ENCODE results near the gene FNDC10. TPM values are rescaled to one million over a fixed set of nuclear protein-coding genes. Genes with fewer than 3 reads are reported as not detected.

FNDC10 gene
- total RNA-seq, 2 donors from 2014 or later, result 10.4 to 10.8 TPM

- no peak overlapping the region for H3K27ac ChIP-seq (ENCODE audit: low read depth, low read length)
- H3K4me1 ChIP-seq (ENCODE audit: control insufficient read depth, insufficient read depth, low read length), result peaks cover 8% of the 10 kb centered on the region
- H3K36me3 ChIP-seq (ENCODE audit: control insufficient read depth, insufficient read depth, low read length), result peaks cover 16% of the 10 kb centered on the region
- Mint-ChIP-seq H3K36me3 (ENCODE audit: low read depth) (peaks cover 9% of the 10 kb centered on the region), H3K9me3 (no peaks in the 10 kb centered on the region), H3K27ac (no peak overlapping the region), H3K4me1 (peaks cover 4% of the 10 kb centered on the region), H3K27me3 (ENCODE audit: insufficient read depth) (no peaks in the 10 kb centered on the region), H3K4me3 (peak overlapping the region; percentile 87)
- 85 to 88% methylated on average over 11 of the region's 11 CpGs for WGBS, 2 experiments (ENCODE audit: insufficient coverage in 1 of 2, insufficient read length in 1 of 2)
- H3K9me3 ChIP-seq (ENCODE audit: control insufficient read depth, low read length), result no peaks in the 10 kb centered on the region
- H3K4me3 ChIP-seq (ENCODE audit: low read length), result peak overlapping the region; percentile 96
- TF ChIP-seq, protein P1, sequence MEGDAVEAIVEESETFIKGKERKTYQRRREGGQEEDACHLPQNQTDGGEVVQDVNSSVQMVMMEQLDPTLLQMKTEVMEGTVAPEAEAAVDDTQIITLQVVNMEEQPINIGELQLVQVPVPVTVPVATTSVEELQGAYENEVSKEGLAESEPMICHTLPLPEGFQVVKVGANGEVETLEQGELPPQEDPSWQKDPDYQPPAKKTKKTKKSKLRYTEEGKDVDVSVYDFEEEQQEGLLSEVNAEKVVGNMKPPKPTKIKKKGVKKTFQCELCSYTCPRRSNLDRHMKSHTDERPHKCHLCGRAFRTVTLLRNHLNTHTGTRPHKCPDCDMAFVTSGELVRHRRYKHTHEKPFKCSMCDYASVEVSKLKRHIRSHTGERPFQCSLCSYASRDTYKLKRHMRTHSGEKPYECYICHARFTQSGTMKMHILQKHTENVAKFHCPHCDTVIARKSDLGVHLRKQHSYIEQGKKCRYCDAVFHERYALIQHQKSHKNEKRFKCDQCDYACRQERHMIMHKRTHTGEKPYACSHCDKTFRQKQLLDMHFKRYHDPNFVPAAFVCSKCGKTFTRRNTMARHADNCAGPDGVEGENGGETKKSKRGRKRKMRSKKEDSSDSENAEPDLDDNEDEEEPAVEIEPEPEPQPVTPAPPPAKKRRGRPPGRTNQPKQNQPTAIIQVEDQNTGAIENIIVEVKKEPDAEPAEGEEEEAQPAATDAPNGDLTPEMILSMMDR (conservative IDR thresholded peaks at IDR 0.05), result no peak
- no peaks in the 10 kb centered on the region for H3K27me3 ChIP-seq (ENCODE audit: control insufficient read depth, insufficient read depth, low read length, poor library complexity, severe bottlenecking)
- no peak overlapping the region for H3K9ac ChIP-seq (ENCODE audit: extremely low read depth, low read length, poor library complexity, severe bottlenecking)
- DNase-seq, result no peak
These were observed 13.7 kb upstream of the FNDC10 start for GRCh38 chr1:1613509-1614082.

- Mint-ChIP-seq H3K36me3 (ENCODE audit: low read depth) (peaks cover 3% of the 10 kb centered on the region), H3K4me1 (peaks cover 4% of the 10 kb centered on the region), H3K9me3 (no peaks in the 10 kb centered on the region), H3K27ac (no peak overlapping the region), H3K27me3 (ENCODE audit: insufficient read depth) (no peaks in the 10 kb centered on the region), H3K4me3 (no peak overlapping the region)
- H3K9ac ChIP-seq (ENCODE audit: extremely low read depth, low read length, poor library complexity, severe bottlenecking), result no peak overlapping the region
- H3K27me3 ChIP-seq (ENCODE audit: control insufficient read depth, insufficient read depth, low read length, poor library complexity, severe bottlenecking), result no peaks in the 10 kb centered on the region
- TF ChIP-seq, protein P1 (conservative IDR thresholded peaks at IDR 0.05), result no peak
- DNase-seq, result no peak
- no peaks in the 10 kb centered on the region for H3K9me3 ChIP-seq (ENCODE audit: control insufficient read depth, low read length)
- H3K27ac ChIP-seq (ENCODE audit: low read depth, low read length), result no peak overlapping the region
- H3K4me1 ChIP-seq (ENCODE audit: control insufficient read depth, insufficient read depth, low read length), result peaks cover 7% of the 10 kb centered on the region
- H3K36me3 ChIP-seq (ENCODE audit: control insufficient read depth, insufficient read depth, low read length), result peaks cover 1% of the 10 kb centered on the region
- no peak overlapping the region for H3K4me3 ChIP-seq (ENCODE audit: low read length)
- WGBS, 2 experiments (ENCODE audit: insufficient coverage in 1 of 2, insufficient read length in 1 of 2), result 94% methylated on average over 3 of the region's 3 CpGs; no CpG with 5 or more reads in 1 of the 2 experiments
These were observed 12.1 kb upstream of the FNDC10 start for GRCh38 chr1:1612104-1612400.

DNA sequence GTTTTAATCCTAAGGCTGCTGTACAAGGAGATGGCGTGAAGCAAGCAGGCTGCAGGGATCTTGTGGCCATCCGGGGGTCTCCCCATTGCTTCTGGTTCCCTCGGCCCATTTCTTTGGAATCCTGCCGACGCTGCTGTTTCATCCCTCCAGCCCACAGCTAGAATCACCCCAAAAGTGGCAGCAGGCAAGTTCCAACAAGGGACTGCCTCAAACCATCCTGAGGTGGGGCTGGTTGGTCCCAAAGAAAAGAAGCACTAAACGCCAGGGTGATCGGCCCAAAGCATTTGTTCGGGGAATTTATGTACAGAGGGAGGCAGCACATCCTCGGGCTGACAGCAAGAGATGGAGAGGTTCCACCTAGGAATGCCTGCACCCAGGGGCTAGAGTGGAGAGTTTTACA lies 10.9 kb upstream of the FNDC10 start:
- Mint-ChIP-seq H3K27me3 (ENCODE audit: insufficient read depth) (no peaks in the 10 kb centered on the region), H3K4me1 (peaks cover 4% of the 10 kb centered on the region), H3K36me3 (ENCODE audit: low read depth) (peaks cover 3% of the 10 kb centered on the region), H3K9me3 (no peaks in the 10 kb centered on the region), H3K27ac (no peak overlapping the region), H3K4me3 (no peak overlapping the region)
- Histone ChIP-seq H3K4me3 (ENCODE audit: low read length) (no peak overlapping the region), H3K9ac (ENCODE audit: extremely low read depth, low read length, poor library complexity, severe bottlenecking) (no peak overlapping the region), H3K27me3 (ENCODE audit: control insufficient read depth, insufficient read depth, low read length, poor library complexity, severe bottlenecking) (no peaks in the 10 kb centered on the region), H3K9me3 (ENCODE audit: control insufficient read depth, low read length) (no peaks in the 10 kb centered on the region), H3K36me3 (ENCODE audit: control insufficient read depth, insufficient read depth, low read length) (no peaks in the 10 kb centered on the region), H3K4me1 (ENCODE audit: control insufficient read depth, insufficient read depth, low read length) (no peaks in the 10 kb centered on the region), H3K27ac (ENCODE audit: low read depth, low read length) (no peak overlapping the region)
- WGBS, 2 experiments (ENCODE audit: insufficient coverage in 1 of 2, insufficient read length in 1 of 2), result 90 to 93% methylated on average over 8 to 9 of the region's 9 CpGs
- TF ChIP-seq, protein P1 (conservative IDR thresholded peaks at IDR 0.05), result no peak
- no peak for DNase-seq
